ENCODE measurements around the gene CEMP1.

Gene CEMP1

DNA sequence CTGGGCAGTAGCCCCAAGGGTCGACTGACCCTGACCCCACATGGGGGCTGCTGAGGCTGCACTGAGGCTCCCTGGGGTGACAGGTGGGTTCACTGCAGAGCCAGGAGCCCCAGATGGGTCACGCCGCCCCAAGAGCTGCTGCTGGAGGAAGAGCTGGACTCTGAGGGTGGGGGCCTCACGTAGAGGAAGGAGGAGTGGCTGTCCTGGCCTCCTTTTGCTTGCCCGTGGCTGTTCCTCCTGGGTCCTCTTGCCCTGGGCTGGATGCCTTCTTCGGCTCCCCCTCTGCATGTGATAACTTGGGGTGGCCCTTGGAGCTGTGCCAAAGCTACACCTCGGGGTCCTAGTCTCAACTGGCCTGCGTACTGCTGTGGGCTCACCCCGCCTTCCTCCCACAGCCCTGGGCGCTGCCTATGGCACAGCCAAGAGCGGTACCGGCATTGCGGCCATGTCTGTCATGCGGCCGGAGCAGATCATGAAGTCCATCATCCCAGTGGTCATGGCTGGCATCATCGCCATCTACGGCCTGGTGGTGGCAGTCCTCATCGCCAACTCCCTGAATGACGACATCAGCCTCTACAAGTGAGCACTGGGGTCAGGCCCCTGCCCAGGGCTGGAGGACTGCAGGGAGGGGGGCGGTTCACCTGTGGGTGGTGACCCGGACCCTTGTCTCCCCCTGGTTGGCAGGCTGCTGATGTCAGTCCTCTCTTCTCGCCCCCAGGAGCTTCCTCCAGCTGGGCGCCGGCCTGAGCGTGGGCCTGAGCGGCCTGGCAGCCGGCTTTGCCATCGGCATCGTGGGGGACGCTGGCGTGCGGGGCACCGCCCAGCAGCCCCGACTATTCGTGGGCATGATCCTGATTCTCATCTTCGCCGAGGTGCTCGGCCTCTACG, 12.1 kb downstream of the CEMP1 start:
- FAIRE-seq = no peak

DNA sequence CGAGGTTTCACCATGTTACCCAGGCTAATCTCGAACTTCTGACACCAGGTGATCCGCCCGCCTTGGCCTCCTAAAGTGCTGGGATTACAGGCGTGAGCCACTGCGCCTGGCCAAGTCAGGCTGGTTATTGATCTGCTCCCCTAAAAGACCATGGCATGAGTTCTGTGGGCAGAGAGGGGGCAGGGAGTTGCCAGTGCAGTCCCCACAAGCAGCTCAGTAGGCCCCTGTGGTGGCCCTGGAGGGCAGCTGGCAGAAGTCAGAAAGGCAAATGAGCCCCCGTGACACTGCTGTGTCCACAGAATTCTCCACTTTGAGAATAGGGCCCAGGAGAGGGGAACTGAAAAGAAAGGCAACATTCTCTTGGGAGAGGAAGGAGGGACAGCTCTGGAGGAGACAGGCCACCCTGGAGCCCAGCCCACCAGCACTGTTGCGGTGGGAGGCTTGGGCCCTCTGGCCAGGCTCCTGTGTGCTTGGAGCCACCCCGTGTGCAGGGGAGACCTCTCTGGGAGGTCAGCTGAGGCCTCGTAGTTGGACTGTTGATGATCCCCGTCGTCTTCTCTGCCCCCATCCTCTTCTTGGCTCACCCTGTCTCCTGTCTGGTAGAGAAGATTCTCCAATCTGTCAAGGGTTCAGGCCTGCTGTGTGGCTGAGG, 13.1 kb downstream of the CEMP1 start:
- no peak for FAIRE-seq

DNA sequence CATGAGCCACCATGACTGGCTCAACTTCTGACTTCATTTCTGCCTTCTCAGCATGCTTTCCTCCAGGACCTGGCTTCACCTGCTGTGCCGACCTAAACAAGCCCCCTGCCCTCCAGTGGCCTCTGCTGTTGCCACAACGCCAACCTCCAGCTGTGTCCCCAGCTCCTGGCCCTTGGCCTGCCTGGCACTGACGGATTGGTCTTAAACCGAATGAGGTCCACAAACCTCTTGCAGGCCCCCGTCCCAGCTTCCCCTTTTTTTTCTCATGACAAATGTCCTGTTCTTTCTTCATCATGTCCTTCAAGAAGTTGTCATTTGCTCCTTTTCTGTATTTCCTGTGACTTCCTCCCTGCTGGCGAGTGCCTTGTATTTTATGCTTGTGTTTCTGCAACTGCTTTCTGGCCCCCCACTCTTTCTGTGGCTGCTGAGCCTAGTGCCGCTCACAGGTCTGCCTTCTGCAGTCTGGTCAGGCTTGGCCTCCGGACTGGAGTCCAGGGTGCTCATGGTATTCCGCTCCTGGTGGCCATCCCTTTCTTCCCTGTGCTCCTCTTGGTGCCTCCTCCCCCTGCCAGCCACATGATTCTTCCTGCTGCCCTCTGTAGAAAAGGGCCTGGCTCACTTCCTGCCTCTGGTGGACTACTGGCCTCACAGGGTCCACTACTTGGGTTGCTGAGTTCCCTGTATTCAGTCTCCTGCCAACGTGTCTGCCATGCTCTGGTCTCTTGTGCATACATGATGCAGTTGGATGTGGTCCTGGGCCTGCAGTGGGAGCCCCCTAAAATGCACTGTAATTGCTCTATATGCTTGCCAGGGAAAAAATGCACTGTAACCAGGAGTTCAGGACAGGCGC, 14.6 kb downstream of the CEMP1 start:
- FAIRE-seq = no peak

DNA sequence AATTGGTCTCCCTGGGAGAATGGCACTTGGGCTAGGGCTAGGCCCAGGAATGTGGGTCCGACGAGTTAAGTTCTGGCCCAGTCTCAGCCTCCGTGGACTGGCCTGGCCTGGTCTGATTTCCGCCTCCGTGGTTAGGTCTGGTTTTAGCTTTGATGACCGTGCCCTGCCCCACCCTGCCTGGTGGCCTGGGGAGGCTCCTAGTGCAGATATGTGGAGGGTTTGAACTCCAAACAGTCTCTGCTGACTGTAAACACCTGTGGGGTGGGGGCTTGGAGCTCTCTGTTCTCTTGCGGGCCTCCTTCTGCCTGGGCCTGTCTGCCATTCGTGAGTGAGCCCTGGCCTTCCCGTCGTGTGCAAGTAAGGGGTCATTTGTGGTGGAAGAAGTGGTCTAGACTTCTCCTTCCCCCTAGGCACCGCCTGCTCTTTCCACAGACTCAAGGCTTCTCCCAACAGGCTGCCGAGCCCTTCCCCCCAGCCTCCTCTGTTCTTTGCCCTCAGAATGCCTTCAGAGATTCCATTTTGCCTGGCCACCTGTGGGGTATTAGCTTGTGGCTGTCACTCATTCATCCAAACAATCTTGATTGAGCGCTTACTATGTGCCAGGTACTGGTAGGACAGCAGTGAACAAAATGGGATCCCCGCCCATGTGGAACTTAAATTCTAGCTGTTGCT, 15.9 kb downstream of the CEMP1 start:
- no peak for FAIRE-seq

DNA sequence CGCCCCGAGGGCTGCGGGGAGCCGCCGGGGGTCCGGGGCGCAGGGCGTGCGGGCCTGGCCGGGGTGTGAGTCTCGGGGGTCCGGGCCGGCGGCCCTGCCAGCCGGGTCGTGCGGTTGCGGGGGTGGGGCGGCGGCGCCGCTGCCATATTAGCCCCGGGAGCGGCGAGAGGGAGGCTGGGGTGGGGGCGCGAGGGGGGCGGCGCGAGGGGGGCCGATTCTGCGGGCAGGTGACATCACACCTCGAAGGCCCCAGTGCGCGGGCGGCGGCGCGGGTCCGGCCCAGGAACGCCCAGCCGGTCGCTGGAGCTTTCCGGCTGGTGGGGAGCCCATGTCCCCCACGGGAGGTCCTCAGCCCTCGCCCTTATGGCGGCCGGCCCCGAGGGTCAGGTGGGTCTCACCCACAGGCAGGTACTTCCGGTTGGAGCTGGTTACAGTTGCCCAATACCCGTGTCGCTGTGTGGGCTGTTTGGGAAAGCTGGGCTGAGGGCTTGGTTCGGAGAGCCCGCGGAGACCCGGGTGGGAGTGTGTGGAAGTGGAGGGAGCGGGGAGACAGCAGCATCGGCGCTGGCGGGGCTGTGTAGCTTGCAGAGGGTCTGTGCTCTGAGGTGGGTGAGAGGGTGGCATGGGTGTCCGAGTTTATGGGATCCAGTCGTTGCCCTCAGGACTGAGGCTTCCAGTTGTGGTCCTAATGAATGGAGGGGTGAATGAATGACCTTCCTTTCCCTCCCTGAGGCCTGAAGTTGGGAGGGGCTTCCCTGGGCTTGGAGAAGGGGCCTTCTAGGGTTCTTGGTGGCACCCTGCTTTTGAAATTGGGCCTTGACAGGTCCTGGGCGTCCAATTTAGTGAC, 16.7 kb downstream of the CEMP1 start:
- no peak for FAIRE-seq

DNA sequence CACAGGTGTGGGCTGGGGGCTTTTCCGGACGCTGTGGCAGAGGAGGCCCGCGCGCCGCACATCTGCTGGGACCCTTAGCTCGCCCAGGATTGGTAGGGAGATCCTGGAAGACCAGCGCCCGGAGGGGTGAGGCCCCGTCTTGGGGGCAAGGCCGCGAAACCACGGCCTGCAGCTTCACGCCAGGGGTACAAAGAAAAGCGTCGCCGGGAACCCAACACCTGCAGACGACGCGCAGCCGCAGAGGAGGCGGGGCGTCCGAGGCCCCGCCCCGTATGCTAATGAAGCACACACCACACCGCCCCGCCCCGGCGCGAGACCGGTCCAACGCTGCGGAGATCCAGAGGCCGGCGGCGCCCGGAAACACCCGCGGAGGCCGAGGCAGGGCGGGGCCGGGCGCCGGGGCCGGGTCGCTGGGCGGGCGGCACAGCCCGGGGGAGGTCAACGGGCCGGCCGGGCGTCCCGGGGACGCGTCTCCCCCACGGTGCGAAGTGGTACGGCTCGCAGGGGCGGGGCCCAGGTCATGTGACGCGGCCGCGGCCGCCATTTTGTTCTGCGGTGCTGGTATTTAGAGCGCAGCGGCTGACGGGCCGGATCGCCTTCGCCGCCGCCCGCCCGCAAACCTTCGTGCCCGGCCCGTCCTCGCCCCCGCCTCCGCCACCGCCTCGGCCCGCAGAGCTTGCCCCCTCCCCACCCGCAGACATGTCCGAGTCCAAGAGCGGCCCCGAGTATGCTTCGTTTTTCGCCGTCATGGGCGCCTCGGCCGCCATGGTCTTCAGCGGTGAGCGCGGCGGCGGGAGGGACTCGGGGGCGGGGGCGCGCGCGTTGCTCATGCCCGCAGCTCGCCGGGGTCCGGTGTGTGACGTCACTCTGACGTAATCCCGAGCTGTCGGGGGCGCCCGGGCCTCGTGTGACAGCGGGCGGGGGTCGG, 17.5 kb downstream of the CEMP1 start, which contains the start of gene ATP6V0C:
Gene ATP6V0C, plus strand, starts transcription at position 548 of the 928 bp plus-strand sequence. Its CDS starts 152 bp downstream, at position 700.
- FAIRE-seq = no peak

DNA sequence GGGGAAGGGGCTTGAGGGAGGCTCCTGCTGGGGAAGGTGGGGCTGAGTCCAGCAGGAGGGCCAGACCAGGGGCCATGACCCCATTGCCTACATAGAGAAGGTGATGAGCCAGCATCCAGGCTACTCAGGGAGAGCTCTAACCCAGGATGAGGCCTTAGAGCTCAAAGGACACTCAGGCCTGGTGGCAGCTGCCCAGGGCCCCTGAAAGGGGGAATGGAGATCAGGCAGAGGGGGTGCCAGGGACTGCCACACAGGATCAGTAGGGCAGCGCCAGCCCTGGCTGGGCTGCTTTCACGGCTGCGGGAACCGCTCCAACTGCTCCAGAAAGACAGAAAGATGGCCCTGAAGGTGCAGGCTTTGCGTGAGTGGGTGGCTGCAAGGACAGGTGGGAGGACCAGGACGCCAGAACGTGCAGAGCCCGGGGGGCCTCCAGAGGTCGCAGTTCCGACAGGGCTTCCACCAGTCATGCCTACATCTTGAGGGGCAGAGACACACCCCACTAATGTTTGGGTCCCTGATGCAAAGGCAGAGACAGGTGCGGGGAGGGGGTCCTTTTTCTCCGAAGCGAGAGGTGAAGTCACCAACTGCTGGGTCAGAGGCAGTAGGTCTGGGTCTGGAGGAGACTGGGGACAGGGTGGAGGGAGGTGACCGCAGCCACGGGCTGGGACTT, 18.3 kb downstream of the CEMP1 start:
- FAIRE-seq = no peak

DNA sequence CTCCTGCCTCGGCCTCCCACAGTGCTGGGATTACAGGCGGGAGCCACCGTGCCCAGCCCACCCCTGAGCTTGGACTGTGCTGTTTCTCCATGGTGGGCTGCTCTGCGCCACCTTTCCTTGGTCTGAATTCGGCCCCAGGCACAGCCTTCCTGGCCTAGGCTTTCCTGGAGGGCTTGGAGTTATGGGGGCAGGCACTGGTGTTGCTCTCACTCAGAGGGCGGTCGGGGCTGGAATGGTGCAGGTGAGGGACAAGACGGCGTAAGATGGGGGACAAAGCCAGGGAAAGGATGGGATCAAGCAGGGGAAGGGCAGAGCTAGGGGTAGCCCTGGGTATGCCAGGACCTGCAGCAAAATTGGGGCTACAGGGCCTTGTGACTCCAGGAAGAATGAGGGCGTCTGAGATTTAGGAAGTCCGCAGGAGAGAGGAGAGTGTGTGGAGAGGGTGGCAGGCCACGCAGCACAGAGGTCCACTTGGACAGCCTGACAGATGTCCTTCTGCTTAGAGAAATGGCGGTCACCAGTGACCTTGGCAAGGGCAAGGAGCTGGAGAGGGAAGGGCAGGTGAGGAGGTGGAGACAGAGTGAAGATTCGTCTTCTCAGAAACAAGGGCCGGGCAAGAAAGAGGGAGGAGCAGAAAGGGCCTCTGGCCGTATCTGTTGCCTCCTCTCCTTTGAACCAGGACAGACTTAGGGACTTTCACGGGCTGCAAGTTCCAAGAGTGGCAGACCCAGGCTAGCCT, 19.0 kb downstream of the CEMP1 start:
- no peak for FAIRE-seq

DNA sequence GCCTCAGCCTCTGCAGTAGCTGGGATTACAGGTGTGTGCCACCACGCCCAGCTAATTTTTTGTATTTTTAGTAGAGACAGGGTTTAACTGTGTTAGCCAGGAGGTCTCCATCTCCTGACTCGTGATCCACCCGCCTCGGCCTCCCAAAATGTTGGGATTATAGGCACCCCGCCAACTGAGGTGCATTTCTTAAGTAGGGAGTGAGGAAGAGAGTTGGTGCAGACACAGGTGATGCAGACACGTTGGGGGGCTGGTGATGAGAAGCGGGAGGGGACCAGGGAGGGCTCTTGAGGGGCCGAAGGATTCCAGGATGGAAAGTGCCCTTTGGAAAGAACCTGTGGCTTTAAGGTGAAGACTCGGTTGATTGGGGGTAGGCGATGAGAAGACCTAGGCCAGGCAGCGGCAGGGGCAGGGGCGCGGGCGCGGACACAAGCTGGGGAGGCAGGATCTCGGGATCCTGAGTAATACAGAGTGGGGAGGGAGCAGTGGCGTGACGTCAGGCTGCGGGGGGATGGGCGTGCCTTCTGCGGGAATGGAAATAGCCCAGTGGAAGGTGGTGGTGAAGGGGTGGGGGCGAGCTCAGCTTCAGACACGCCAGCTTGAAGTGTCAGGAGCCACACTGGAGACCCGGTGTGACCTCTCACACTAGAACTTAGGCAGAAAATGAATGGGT, 19.9 kb downstream of the CEMP1 start:
- FAIRE-seq = no peak

DNA sequence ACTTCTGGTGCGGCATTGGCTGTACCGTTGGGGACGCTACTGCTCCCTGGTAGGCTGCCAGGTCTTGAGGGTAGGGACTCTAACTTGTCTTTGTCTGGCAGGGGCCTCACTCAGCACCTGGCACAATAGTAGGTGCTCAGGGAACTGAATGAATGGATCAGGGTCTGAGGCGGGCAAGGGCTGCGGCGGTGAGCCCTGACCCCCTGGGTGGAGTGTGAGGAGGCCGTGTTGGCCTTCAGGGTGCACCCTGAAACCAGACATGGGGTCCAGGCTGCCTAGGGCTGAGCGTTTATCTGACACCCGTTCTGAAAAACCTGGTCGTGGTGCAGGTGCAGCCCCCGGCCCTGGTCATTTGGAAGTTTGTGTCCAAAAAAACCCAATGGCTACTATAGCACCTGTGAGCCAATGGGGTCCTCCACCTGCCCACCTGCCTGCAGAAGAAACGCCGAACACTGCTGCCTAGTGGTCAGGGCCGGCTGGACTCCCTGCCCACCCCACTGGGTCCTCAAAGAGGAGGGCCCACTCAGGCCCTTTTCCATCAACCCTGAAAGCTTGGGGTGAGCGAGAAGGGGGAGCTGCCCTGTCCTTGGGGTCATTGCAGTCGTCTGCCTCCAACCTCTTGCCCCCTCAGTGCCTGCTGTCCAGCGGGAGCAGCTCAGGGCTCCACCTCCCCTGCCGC, 22.3 kb downstream of the CEMP1 start:
- no peak for FAIRE-seq

DNA sequence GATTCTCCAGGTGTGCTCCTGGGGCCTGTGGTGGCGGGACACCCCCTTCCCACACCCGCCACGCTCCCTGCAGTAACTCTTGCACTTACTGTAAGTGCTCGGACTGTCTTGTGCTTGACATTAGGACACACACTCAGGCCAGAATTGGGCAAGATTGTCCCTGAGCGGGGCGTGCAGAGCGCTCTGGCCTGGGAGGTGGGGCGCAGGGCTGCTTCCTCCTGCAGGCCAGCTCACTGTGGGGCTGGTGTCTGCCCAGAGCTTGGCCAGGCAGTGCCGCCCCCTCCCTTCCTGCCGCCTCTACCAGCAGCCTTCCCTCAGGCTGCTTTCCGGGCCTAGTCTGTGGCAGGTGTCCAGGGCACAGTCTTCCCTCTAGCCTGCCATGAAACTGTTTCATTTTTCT, 23.5 kb downstream of the CEMP1 start:
- no peak for FAIRE-seq

DNA sequence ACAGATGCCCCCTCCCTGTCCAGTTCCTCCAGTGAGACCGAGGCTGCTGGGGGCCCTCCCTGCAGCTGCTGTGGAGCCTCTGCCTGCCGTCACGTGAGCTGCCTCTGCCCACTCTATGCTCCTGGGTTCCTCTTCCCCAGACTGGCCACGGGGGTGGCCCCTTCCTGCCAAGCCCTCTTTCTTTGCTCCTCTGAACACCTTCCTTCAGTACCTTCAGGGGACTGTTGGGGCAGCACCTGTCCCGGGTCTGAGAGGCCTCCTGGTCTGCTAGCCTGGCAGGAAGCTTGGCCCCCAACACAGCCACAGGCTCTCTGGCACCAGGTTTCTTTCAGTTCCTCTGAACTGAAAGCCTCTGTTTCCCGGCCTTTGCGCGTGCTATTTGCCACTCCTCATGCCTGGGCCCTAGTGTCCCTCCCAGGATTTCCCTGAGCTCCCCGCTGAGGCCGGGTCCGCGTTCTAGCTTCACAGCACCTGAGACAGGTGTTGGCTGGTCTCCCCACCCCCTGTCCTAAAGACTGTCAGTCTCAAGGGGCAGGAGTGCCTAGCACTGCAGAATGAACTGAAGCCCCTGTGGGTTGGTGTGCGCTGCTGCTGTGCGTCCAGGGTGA, 24.1 kb downstream of the CEMP1 start:
- FAIRE-seq = no peak

DNA sequence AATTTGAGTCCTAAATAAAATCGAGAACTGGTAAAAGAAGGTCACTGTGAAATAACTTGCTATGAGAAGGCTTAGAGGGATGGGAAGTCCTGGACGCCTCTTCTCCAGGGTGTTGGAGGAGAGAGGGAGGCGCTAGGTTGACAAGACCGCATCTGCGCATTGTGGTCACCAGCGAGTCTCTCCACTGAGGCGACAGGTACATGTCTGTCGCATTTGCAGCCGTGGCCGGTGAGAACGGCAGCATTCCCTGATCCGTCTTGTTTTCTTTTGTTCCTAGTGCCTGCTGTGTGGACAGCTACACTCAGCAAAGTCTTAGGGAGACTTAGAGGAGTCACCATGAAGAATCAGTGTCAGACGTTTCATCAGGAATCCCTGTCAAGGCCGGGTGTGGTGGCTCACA, 25.5 kb downstream of the CEMP1 start:
- no peak for FAIRE-seq

DNA sequence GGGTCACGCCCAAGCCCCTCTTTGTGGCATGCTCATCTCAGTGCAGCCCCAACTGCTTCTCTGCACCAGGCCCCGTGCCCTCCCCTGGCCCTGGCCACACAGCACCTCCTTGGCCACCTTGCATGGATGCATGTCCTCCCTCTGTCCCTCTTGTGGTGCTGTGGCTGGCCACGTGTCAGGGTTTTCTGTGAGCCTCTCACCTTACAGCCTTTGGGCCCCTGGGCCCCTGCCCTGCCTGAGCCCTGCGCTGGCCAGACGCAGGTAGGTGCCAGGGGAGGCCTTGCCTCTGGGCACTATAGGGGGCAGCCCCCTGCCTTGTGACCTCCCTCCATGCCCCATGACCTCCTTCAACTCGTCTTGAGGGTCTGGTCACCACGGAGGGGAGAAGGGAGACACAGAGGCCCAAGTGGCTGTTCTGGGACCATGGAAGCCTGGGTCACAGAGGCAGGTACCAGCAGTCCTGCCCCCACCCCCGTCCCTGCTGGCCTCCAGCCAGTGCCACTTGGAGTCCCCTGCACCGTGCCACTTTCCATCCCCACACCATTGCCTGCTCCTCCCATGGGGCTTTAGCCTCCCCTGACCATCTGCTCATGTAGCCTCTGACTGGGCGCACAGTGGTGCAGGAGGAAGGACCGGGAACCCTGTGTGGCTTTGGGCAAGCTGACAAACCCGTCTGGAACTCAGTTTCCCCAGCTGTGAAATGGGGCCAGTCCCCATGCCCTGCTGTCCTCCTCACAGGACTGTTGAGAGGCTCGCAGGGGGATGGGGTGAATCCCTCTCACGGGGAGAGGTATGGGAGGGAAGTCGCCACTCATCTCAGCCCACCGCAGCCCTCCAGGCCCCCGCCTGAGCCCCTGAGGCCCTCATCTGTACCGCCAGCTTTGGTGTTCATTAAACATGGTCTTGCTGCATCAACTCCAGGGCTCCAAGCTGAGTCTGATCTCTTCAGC, 29.0 kb downstream of the CEMP1 start:
- no peak for FAIRE-seq

DNA sequence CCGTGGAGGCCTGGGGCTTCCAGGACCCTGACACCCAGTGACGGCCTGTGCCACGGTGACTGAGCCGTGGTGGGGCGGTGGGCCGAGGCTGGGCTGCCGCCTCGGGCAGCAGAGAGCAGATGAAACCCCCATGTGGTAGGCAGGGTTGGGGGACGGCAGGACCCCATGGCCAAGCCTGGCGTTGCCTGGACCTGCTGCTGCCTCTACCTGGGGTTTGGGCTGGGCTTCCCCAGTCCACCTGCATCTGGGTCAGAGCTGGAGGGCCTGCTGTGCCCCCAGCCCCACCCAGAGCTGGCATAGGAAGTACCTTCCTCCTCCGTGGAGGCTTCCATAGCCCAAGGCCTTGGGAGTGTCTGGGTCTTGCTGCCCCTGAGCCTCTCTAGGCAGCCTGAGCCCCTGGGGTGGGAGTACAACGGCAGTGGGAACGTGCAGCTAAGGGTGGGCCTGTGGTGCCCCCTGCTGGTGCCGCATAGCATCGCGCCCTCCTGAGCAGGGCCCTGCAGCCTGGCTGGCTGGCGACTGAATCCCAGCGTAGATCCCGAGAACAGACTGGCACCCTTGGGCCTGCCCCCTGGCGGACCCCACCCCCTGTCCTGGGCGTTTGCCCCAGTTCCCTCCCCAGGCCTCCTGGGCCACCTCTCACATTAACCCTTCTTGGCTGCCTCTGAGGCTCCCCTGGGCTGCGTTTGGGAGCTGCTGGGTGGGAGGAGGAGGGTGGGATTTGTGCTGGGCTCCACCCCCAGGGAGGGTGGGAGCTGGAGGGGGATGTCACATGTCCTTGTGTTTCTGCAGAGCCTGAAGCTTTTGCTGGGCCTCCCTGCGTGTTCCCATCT, 30.1 kb downstream of the CEMP1 start:
- FAIRE-seq = no peak

Data from colon (tissue), 2 donors.